ENCODE data around the gene VWA5B2.

Gene VWA5B2

DNA sequence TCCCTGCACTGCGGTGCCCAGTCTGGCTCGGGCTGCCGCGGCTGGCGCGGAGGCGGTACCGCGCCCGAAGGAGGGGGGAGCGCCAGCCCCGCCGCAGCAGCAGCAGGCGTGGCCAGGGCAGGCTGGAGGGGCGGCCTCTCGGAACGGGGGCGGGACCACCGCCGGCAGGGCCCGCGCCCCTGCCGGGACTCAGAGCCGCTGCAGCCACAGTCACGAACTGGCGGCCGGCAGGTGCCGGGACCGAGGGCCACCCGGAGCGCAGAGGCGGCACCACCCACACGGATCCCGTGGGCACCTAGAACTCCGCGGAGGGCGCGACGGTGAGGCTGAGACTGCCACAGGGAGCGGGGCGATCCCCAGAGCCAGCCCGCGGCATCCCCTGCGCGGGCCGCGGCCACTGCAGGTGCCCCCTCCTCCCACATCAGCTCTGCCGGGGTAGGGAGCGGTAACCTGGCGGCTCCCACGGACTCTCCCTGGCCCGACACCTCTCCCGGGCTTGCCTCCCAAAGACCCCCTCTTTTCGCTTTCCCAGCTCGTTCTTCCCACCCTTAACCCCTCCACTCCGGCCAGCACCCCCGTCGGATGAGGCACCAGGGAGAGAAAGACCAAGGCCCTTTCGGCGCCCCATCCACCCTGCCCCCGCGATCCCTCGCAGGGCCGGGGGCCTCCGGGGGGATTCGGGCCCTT is at the start of gene VWA5B2:
Gene VWA5B2 (plus strand): TSS at position 192 of the 687 bp plus-strand sequence. CDS start 944 bp downstream, outside the sequence.
- peak; percentile 48 for DNase-seq

DNA sequence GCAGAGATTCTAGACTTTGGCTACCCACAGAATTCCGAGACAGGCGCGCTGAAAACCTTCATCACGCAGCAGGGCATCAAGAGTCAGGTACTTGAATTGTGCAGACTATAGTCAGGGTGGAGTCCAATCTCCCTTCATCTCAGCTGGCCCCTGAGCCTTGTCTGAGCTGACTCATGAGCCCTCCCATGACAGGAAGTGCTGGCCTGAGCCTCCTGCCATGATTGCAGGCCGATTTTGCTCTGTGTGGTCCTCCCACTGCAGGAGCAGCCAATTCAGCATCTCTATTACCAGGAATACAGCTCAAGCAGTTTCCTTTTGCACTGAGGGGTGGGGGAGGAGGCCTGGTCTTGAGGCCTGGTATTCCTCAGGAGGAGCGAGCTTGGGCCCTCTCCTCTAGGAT is 49.2 kb upstream of the VWA5B2 start:
- DNase-seq: peak; percentile 51

DNA sequence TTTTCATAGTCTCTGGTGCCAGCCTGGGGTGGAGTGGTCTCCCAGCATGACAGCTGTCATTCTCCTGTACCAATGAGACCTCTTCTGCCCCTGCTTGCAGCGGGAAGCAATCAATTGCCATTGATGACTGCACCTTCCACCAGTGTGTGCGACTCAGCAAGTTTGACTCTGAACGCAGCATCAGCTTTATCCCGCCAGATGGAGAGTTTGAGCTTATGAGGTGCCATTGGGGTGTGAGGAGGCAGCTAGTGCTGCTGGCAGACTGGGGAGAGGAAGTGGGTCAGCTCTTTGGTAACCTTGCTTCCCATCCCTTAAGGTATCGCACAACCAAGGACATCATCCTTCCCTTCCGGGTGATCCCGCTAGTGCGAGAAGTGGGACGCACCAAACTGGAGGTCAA is 47.8 kb upstream of the VWA5B2 start:
- no peak for DNase-seq

DNA sequence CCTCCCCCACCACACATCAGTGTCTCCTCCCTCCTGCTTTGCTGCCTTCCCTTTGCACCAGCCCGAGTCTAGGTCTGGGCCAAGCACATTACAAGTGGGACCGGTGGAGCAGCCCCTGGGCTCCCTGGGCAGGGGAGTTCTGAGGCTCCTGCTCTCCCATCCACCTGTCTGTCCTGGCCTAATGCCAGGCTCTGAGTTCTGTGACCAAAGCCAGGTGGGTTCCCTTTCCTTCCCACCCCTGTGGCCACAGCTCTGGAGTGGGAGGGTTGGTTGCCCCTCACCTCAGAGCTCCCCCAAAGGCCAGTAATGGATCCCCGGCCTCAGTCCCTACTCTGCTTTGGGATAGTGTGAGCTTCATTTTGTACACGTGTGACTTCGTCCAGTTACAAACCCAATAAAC is 45.7 kb upstream of the VWA5B2 start:
- DNase-seq: no peak

DNA sequence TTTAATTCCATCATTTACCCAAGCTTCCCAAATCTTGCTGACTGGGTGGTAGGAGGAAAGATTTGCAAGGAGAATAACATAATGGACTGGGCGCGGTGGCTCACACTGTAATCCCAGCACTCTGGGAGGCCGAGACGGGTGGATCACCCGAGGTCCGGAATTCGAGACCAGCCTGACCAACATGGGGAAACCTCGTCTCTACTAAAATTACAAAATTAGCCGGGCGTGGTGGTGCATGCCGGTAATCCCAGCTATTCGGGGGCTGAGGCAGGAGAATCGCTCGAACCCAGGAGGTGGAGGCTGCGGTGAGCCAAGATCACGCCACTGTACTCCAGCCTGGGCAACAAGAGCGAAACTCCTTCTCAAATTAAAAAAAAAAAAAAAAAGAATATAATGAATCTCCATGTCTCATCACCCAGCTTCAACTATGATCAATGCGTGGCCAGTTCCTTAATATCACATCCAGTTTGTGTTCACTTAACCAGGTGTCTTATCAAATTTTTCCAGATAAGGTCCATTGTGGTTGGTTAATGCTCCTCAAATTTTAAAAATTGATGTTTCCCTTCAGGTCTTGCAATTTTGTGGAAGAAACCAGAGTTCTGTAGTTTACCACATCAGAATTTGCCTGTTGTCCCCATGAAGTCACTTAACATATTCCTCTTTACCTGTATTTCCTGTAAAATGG is 44.7 kb upstream of the VWA5B2 start:
- no peak for DNase-seq

- peak; percentile 100 for DNase-seq
Observed at GRCh38 chr3:184185461-184186183, 43.8 kb upstream of the VWA5B2 start.

GRCh38 chr3:184186184-184186901 is 43.0 kb upstream of the VWA5B2 start, which contains the start of gene ABCF3:
TSS of gene ABCF3 (plus strand) at chr3:184186199. CDS start at chr3:184186208, 9 bp downstream.
- DNase-seq: peak; percentile 51

- DNase-seq: no peak
Observed at GRCh38 chr3:184186902-184187207, 42.5 kb upstream of the VWA5B2 start.

- DNase-seq: no peak
Observed at GRCh38 chr3:184188080-184188479, 41.3 kb upstream of the VWA5B2 start.

DNA sequence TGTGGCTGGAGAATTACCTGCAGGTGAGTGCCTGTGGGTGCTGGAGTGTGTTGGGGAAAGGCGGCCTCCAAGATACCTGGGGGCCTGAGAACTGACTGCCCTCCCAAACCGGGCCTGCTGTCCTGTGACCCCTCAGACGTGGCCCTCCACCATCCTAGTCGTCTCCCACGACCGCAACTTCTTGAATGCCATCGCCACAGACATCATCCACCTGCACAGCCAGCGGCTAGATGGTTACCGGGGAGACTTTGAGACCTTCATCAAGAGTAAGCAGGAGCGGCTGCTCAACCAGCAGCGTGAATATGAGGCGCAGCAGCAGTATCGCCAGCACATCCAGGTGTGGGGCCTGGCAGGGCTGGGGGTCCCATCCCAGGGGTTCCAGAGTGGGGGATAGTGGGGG is 40.0 kb upstream of the VWA5B2 start:
- no peak for DNase-seq

DNA sequence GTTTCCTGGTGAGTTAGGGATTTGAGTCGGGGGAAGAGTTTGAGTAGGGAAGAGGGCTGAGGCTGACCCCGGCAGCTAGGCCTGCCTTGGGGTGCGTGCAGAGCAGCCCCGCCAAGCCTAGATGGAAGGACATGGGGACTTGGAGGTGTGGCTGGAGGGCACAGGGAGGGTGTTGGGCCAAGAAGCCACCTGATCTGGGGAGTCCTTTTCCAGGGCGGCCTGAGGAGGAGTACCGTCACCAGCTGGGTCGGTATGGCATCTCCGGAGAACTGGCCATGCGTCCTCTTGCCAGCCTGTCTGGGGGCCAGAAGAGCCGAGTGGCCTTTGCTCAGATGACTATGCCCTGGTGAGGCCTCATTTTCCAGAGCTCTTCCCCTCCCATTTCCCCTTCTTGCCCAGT is 36.5 kb upstream of the VWA5B2 start:
- no peak for DNase-seq

DNA sequence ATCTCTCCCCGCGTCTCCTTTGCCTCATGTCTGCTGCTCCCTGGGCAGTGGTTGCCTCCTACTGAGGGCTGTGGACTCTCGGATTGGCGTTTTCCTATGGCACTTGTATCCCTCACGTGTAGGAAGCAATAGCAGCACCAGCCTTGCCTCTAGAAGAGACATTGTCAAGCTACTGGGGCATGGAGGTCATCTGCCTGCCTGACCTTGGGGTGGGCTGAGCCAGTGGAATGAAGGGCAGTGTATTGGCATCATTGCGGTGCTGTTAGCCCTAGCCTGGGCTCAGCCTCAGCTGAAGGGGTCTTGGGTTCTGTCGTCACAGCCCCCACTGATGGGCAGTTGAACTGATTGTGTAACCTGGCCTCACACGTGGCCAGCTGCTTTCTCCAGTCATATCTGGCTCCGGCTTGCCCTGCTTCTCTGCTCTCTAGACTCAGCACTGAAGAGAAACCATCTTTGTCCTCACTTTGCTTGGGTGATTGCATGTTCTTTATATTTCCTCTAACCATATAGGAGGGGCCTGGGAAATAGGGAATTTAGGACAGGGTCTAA is 35.3 kb upstream of the VWA5B2 start:
- no peak for DNase-seq

GRCh38 chr3:184196536-184196935 is 32.8 kb upstream of the VWA5B2 start:
- DNase-seq: no peak

GRCh38 chr3:184198509-184198908 is 30.9 kb upstream of the VWA5B2 start:
- no peak for DNase-seq

- DNase-seq: no peak
Observed at GRCh38 chr3:184200825-184201224, 28.6 kb upstream of the VWA5B2 start.

DNA sequence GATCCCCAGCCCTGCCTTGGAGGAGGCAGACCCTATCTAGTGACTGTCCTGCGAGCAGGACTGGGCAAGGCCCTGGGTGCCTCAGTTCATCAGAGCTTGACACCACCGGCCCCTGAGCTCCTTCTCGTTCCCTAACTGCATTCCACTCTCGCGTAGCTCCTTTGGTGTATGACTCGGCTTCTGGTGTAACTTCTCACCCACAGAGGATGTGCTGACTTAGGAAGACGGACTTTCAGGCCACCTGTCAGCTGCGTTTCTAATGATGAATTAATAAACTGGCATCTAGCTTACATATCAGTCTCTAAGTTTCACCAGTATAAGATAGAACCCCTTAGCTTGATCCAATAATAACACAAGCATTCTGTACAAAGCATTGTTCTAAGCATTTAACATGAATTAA is 25.9 kb upstream of the VWA5B2 start:
- no peak for DNase-seq

GRCh38 chr3:184209146-184209923 is 20.1 kb upstream of the VWA5B2 start:
- no peak for DNase-seq

- DNase-seq: no peak
Observed at GRCh38 chr3:184211297-184211696, 18.1 kb upstream of the VWA5B2 start.

GRCh38 chr3:184211718-184212117 is 17.7 kb upstream of the VWA5B2 start:
- DNase-seq: no peak

GRCh38 chr3:184218814-184219213 is 10.6 kb upstream of the VWA5B2 start:
- no peak for DNase-seq

DNA sequence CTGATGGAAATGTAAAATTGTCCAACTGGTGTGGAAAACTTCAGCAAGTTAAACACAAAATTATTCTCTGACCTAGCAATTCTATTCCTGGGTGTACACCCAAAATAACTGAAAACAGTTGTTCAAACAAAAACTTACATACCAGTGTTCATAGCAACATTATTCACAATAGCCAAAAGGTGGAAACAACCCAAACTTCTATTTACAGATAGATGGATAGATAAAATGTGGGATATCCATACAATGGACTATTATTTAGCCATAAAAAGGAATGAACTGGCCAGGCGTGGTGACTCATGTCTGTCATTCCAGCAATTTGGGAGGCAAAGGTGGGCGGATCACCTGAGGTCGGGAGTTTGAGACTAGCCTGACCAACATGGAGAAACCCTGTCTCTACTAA is 6.9 kb upstream of the VWA5B2 start:
- DNase-seq: no peak

- no peak for DNase-seq
Observed at GRCh38 chr3:184223946-184224345, 5.4 kb upstream of the VWA5B2 start.

Data from suppressor macrophage treated with lipopolysaccharide for 4 hours (primary cell).